Heart right ventricle (tissue), 16 donors: Measurements from ENCODE around the gene EXOC2. TPM values are rescaled to one million over a fixed set of nuclear protein-coding genes. Genes with fewer than 3 reads are reported as not detected.

Source experiments
- ATAC-seq, 8 donors: fragments of 200-7000 bp; cut with Tn5 transposase; one replicate each; pipeline ENCODE4 v1.9.1; 2020; ENCODE audit warnings: mild to moderate bottlenecking in 8 of 8, moderate library complexity in 8 of 8, moderate number of reproducible peaks in 1 of 8
- DNase-seq, 2 donors: peaks; one replicate each; pipeline ENCODE4 v3.0.0-alpha.2; 2020
- H3K27ac ChIP-seq, 10 donors: fragments of 200-600 bp; sonication (generic) in 2 of 10; one replicate each; pipeline versions ENCODE4 v1.5.0 to v1.8.0; 2020 to 2022; ENCODE audit warnings: mild to moderate bottlenecking in 3 of 10
- H3K27me3 ChIP-seq, 7 donors: fragments of 200-600 bp; one replicate each; pipeline ENCODE4 v1.8.0; 2021 to 2022; ENCODE audit warnings: mild to moderate bottlenecking in 2 of 7
- H3K36me3 ChIP-seq, 9 donors: fragments of 200-600 bp; sonication (generic) in 1 of 9; one replicate each; pipeline versions ENCODE4 v1.5.0 to v1.8.0; 2020 to 2022; ENCODE audit warnings: mild to moderate bottlenecking in 2 of 9
- H3K4me1 ChIP-seq, 9 donors: fragments of 200-600 bp; sonication (generic) in 1 of 9; one replicate each; pipeline versions ENCODE4 v1.5.0 to v1.8.0; 2020 to 2022; ENCODE audit warnings: mild to moderate bottlenecking in 4 of 9
- H3K4me3 ChIP-seq, 10 donors: fragments of 200-600 bp; sonication (generic) in 2 of 10; one replicate each; pipeline versions ENCODE4 v1.5.0 to v1.8.0; 2020 to 2022; ENCODE audit warnings: mild to moderate bottlenecking in 7 of 10, moderate library complexity in 2 of 10
- H3K9me3 ChIP-seq, 11 donors: fragments of 200-600 bp in 10 of 11; sonication (generic) in 2 of 11; one replicate each; pipeline versions ENCODE4 v1.5.0 to v1.8.0; 2013 to 2022; ENCODE audit warnings: mild to moderate bottlenecking in 2 of 11, control low read depth in 1 of 11, moderate library complexity in 1 of 11
- CTCF ChIP-seq, 9 donors: fragments of 200-600 bp; sonication (generic) in 2 of 9; IDR thresholded peaks; one replicate each; pipeline versions ENCODE4 v1.5.0 to v1.8.0; 2021 to 2022; ENCODE audit warnings: antibody characterized with exemption in 9 of 9, mild to moderate bottlenecking in 5 of 9, moderate library complexity in 1 of 9
- WGBS, 2 donors: extraction: QIAGEN DNeasy Blood & Tissue Kit; methylation state at CpG; one replicate each; pipeline ENCODE4 v1.1.7; 2013; ENCODE audit warnings: inconsistent platforms in 1 of 2; 5-methylcytosine and 5-hydroxymethylcytosine counted together
- intact Hi-C, 10 donors: fragments of 100-400 bp; cut with DNase I; formaldehyde crosslinking; loops; one replicate each; pipeline versions ENCODE4 v1.11.1 to v1.14.2; 2022
- polyA plus RNA-seq, 2 donors: library from polyadenylated mRNA; stranded (reverse); fragments of 200-250 nt; gene quantifications; one replicate each; pipeline ENCODE4 v1.2.3, GENCODE V29; 2013
- total RNA-seq, 10 donors: library from RNA; stranded (reverse); fragmentation: NEBNext Ultra II Directional in 3 of 10; extraction: Animal tissue kit (Norgen Biotek cat#: 25700) in 3 of 10; gene quantifications; one replicate each; pipeline versions ENCODE4 v1.2.1 to v1.2.4, GENCODE V29; 2021 to 2023
- donor health status: Arrhythmogenic right ventricular cardiomyopathy.
- donor health status: ischemic (EF 13 %, LVEDD 7.1; RV severe dilation, severe dysfunction).
- donor health status: healthy with polysubstance abuse.
- donor health status: DM: no; HTN: yes; CAD: no.
- donor health status: DM: no; HTN: no; CAD: no.
- donor health status: ischemic (EF 25% LVEDD 6.9; RV normal size, moderate dysfunction).
- donor health status: ischemic (EF 25% LVEDD 5.7; RV mildly dilated, moderate dysfunction).
- donor health status: healthy.
- donor health status: DM: yes; HTN: yes; CAD: no.
- donor health status: Ischemic cardiomyopathy.
- donor health status: ischemic (EF 35%, LVEDD 5.7; RV mildly dilated, moderate dysfunction).
- donor health status: nonischemic (EF 11% LVEDD 7.7; RV severe dilation, severe dysfunction).
- donor health status: DM: yes; HTN: yes; CAD: no.
- donor health status: PGD.
- donor health status: ischemic (EF 29% LVEDD 5.4; RV normal size, mild dysfunction).
- donor health status: nonischemic (EF 23%, LVEDD 6.1; RV moderate dilation, normal function).

Gene EXOC2
- total and polyA plus RNA-seq, 12 donors: 4.0 to 18.4 (median 12.9) TPM

- no peak for ATAC-seq
- 89 to 92% methylated on average over 10 of the region's 10 CpGs for WGBS, 2 donors
- TF ChIP-seq CTCF (IDR thresholded peaks at IDR 0.05): no peak
These were observed 187.6 kb downstream of the EXOC2 start for GRCh38 chr6:505374-505773.

GRCh38 chr6:504446-504980, 188.4 kb downstream of the EXOC2 start:
- H3K27ac ChIP-seq: peak overlapping the region in 3 of 10 donors; percentile 20 to 58 (median 44)
- peak in 6 of 8 donors; percentile 46 to 81 (median 54) for ATAC-seq
- peaks cover 0 to 19% (median 0%) of the 10 kb centered on the region in 9 donors for H3K4me1 ChIP-seq
- no peak for DNase-seq
- 45 to 61% methylated on average over 8 of the region's 8 CpGs for WGBS, 2 donors
- H3K36me3 ChIP-seq: peaks cover 0 to 8% (median 0%) of the 10 kb centered on the region in 9 donors
- H3K9me3 ChIP-seq: no peaks in the 10 kb centered on the region
- TF ChIP-seq CTCF (IDR thresholded peaks at IDR 0.05): no peak
- intact Hi-C loops: no loop called here
- H3K27me3 ChIP-seq: no peaks in the 10 kb centered on the region
- no peak overlapping the region for H3K4me3 ChIP-seq

More at GRCh38 chr6:505374-505773, 187.6 kb downstream of the EXOC2 start:
- DNase-seq: no peak
- Histone ChIP-seq H3K4me1 (peaks cover 0 to 20% (median 0%) of the 10 kb centered on the region in 9 donors), H3K27me3 (no peaks in the 10 kb centered on the region), H3K36me3 (peaks cover 0 to 8% (median 0%) of the 10 kb centered on the region in 9 donors), H3K27ac (no peak overlapping the region), H3K9me3 (no peaks in the 10 kb centered on the region), H3K4me3 (no peak overlapping the region)
- intact Hi-C loops: no loop called here

DNA sequence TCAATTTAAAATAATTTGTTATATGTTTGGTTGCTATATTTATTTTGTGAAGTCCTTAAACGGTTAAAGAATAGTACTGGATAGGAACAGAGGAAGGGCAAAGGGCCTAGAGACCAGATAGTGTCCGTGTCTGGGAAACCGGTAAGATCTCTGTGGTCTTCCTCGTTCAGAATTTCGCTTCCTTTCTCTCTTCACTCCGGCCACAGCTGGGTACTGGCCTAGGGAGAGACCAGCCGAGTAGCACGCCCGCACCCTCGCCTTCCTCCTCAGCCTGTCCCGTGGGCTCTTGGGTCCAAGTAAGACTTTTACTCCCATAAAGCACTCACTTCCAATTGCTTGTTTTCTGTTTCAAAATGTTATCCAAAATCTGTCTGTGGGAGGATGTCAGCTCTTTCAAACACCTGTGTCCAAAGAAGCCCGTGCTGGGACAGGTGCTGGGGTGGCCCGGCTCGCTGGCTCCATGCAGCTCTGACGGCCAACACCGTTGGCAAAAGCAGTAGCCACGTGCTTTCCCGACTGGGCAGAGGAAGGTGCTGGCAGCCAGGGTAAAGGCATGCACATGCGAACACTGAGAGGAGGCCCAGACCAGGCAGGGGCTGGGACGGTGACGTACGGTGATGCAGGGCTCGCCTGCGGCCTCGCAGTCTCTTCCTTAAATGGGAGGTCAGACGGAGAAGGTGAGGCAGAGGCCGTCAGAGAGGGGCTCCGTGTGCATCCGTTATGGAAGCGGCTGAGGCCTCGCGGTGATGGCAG, 189.2 kb downstream of the EXOC2 start:
- 57 to 75% methylated on average over 32 of the region's 32 CpGs for WGBS, 2 donors
- H3K4me3 ChIP-seq: no peak overlapping the region
- no peaks in the 10 kb centered on the region for H3K27me3 ChIP-seq
- ATAC-seq (peak; percentile 75 to 94 (median 92)), DNase-seq (peak; percentile 39 to 57)
- no peaks in the 10 kb centered on the region for H3K9me3 ChIP-seq
- H3K36me3 ChIP-seq: peaks cover 0 to 11% (median 0%) of the 10 kb centered on the region in 9 donors
- intact Hi-C loops: no loop called here
- peaks cover 0 to 22% (median 0%) of the 10 kb centered on the region in 9 donors for H3K4me1 ChIP-seq
- H3K27ac ChIP-seq: peak overlapping the region in 3 of 10 donors; percentile 20 to 58 (median 44)
- TF ChIP-seq CTCF (IDR thresholded peaks at IDR 0.05): no peak

DNA sequence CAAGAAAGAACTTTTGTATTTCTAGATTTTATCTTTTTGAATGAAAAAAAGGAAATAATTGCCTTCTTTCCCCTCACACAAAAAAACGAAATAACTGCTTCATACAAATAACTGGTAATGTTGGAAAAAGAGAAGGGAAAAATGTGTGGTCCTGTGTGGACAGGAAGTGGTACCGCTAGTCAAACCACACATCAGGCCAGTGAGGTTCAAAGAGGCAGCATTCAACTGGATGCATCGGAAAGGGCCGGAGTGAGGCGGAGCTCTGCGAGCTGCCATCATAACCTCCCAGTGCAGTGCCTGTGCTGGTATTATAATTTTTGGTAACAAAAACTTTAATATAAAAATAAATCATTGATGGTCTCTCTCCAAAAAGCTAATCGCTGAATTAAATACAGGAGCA, 190.2 kb downstream of the EXOC2 start:
- DNase-seq (no peak), ATAC-seq (no peak)
- Histone ChIP-seq H3K4me3 (no peak overlapping the region), H3K27ac (no peak overlapping the region), H3K9me3 (no peaks in the 10 kb centered on the region), H3K4me1 (peaks cover 0 to 25% (median 0%) of the 10 kb centered on the region in 9 donors), H3K27me3 (no peaks in the 10 kb centered on the region), H3K36me3 (peaks cover 0 to 19% (median 5%) of the 10 kb centered on the region in 9 donors)
- intact Hi-C loops: no loop called here
- 93 to 94% methylated on average over 7 of the region's 7 CpGs for WGBS, 2 donors
- no peak for TF ChIP-seq CTCF (IDR thresholded peaks at IDR 0.05)
